WERI-Rb-1 (cell line): ENCODE measurements around the gene GRID1.
A peak's percentile ranks its signal among the peaks of the same experiment; 100 is the strongest.

Experiments
- DNase-seq: peaks from one replicate; pipeline ENCODE4 v3.0.0-alpha.2; 2020
- H3K27ac ChIP-seq: fragments of 250-450 bp; sonication (Bioruptor Pico); 2 replicates; pipeline ENCODE4 v1.5.1; 2020; ENCODE audit warnings: mild to moderate bottlenecking, moderate library complexity
- H3K27me3 ChIP-seq: fragments of 250-450 bp; sonication (Bioruptor Pico); 2 replicates; pipeline ENCODE4 v1.5.1; 2021; ENCODE audit warnings: mild to moderate bottlenecking, low read depth, moderate library complexity; ENCODE audit not compliant: insufficient read depth, severe bottlenecking
- H3K36me3 ChIP-seq: fragments of 250-450 bp; sonication (Bioruptor Pico); 2 replicates; pipeline ENCODE4 v1.5.1; 2020; ENCODE audit warnings: mild to moderate bottlenecking, moderate library complexity
- H3K4me3 ChIP-seq: 2 replicates; pipeline ENCODE4 v1.5.1; 2011; ENCODE audit warnings: low read depth, mild to moderate bottlenecking, control low read depth, low read length
- H3K9me3 ChIP-seq: fragments of 250-450 bp; sonication (Bioruptor Pico); 2 replicates; pipeline ENCODE4 v1.5.1; 2021; ENCODE audit warnings: mild to moderate bottlenecking, moderate library complexity; ENCODE audit not compliant: severe bottlenecking
- CTCF ChIP-seq: IDR thresholded peaks from 2 replicates; pipeline ENCODE4 v1.5.1; 2011; ENCODE audit warnings: low read depth, mild to moderate bottlenecking, control low read depth, inconsistent platforms, low read length

Gene GRID1

DNA sequence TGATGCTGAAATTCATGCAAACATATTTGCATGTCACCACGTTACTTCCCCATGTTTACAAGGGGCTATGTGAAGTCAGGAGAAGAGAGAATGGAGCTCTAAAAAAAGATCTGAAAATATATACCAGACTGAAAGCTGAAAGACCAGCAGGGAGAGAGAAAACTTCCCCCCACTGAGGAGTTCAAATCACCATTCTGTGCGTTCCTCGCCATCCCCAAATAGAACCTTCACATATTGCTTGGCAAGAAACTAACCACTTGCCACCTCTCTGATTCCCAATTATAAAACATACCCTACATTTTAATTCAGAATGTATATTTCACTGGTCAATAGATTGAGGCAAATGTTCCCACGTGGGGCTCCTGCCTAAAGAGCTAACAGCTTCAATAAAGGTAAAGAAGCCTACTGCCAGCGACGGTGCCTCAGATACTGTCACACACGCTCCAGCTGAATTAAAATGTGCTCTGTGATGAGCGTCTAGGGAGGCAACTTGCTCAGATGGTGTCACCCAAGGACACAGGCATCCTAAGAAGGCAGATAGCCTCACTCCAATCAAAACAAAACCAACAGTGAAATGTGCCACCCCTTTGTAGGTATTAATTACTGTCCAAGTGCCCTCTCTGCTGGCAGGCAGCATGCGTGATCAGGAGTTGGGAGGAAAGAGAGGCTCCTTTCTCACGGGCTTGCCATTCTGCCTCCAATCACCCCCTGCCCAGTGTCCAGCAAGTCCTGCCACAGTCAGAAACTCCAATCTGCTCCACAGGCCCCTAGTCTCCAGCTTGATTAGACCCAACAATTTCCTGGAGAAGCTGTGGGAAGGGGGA lies 298.2 kb downstream of the GRID1 start:
- H3K9me3 ChIP-seq = no peaks in the 10 kb centered on the region
- H3K27me3 ChIP-seq = no peaks in the 10 kb centered on the region
- no peak overlapping the region for H3K27ac ChIP-seq
- no peak for DNase-seq
- no peaks in the 10 kb centered on the region for H3K36me3 ChIP-seq
- no peak overlapping the region for H3K4me3 ChIP-seq
- 0 out of 2 replicates have a peak, but pooled peaks have one; percentile 11 for TF ChIP-seq CTCF

- no peak for DNase-seq
- Histone ChIP-seq H3K9me3 (no peaks in the 10 kb centered on the region), H3K27ac (no peak overlapping the region), H3K4me3 (no peak overlapping the region), H3K36me3 (no peaks in the 10 kb centered on the region), H3K27me3 (no peaks in the 10 kb centered on the region)
- TF ChIP-seq CTCF = no peak
Measured at GRCh38 chr10:86067436-86068050, 299.1 kb downstream of the GRID1 start.

DNA sequence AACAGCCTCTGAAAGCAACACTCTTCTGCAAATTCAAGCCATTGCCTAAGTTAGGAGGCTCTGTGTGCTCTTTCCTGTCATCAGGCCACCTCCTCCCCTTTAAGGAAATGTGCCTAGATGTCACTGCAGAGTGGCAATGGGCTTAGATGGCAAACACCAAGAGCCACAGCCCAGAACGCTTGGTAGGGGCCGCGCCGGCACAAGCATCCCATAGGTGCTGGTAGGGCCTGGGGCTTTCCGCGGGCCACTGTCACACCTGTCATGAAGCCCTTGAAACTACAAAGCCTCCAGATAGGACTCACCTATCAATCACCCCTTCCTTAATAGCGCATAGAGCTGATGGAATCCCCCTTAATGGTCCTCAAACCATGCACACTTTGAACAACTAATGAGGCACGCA lies 299.9 kb downstream of the GRID1 start:
- TF ChIP-seq CTCF = no peak
- no peaks in the 10 kb centered on the region for H3K9me3 ChIP-seq
- H3K4me3 ChIP-seq = no peak overlapping the region
- H3K27ac ChIP-seq = no peak overlapping the region
- no peaks in the 10 kb centered on the region for H3K27me3 ChIP-seq
- H3K36me3 ChIP-seq = no peaks in the 10 kb centered on the region
- no peak for DNase-seq

- H3K27ac ChIP-seq = no peak overlapping the region
- no peaks in the 10 kb centered on the region for H3K9me3 ChIP-seq
- no peaks in the 10 kb centered on the region for H3K36me3 ChIP-seq
- H3K4me3 ChIP-seq = no peak overlapping the region
- no peaks in the 10 kb centered on the region for H3K27me3 ChIP-seq
- DNase-seq = no peak
- no peak for TF ChIP-seq CTCF
Measured at GRCh38 chr10:86065711-86066251, 300.8 kb downstream of the GRID1 start.

DNA sequence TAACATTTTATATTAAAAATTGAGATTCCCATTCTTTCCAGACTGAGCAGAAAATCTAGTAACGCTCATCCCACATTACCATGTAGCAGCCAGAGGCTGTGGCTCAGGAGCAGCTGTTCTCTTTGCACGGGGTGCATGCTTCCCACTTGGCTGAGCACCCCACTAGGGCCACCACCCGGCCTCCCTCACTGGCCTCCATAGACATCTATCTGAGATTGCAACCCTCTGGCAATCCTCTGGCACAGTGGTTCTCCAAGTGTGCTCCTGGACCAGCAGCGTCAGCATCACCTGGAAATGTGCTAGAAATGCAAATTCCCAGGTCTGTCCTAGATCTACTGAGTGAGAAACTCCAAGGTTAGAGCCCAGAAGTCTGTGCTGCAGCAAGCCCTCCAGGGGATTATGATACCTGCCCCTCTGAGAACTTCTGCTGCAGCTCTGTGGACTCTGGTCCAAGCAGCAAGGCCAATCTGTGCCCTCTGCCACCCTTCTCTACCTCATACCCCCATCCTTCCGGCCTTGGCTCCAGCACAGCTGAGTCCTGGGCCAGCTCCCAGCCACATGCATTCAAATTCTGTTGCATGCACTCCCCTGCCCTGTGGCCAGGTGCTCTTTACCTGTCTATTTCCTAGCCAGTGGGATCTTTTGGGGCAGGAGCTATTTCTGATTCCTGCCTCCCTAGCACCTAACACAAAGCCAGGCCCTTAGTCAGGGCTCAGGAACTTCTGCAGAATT lies 301.5 kb downstream of the GRID1 start:
- DNase-seq = no peak
- H3K27me3 ChIP-seq = no peaks in the 10 kb centered on the region
- no peak for TF ChIP-seq CTCF
- H3K36me3 ChIP-seq = no peaks in the 10 kb centered on the region
- no peaks in the 10 kb centered on the region for H3K9me3 ChIP-seq
- H3K27ac ChIP-seq = no peak overlapping the region
- H3K4me3 ChIP-seq = no peak overlapping the region
